Measurements from ENCODE around the gene MANBA.

MANBA gene

DNA sequence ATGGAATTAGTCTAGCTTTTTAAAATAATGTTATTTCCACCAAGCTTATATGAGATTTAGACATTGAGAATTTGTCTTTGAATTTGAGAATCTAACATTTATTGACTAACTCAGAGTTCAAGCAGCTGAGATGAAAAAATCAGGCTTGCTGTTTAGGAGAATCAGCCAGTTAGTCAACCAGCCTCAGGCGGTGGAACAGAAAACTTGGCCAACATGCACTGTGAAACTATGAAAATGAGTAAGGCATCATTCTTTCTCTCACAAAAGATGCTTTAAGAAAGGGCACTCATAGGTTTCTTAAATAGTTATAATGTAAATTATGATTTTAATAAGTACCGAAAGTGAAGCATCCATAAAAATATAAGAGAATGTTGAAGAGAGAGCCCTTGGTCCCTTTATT, 175.4 kb downstream of the MANBA start:
- peak; percentile 61 for DNase-seq

DNA sequence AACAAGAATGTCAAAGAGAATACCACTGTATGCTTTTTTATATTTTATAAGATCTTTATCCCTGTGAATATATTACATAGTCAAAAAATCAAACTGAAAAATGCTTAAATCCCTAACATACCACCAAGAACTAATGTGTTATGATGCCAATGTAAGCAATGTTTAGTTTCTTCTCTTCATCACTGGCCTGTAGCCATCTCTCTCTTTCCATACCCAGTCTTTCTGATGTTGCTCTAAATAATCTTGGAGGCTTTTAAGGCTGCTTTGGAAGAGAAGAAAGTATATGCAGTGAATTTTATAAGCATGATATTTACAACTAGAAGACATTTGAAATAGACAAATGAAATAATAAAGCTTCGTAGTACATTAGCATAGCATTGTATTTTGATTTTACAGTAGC, 176.7 kb downstream of the MANBA start:
- no peak for DNase-seq

Measured in activated CD4-positive, alpha-beta T cell treated with anti-CD3 and anti-CD28 coated beads, Interleukin-2, amount 50 U/mL, for 16 hours (primary cell).